NOMO-1 treated with DMSO at 0.1 percent for 48 hours (cell line): Measurements from ENCODE around the gene TNFAIP1.
"Not testable (repeated sequence)": the region's sequence is repeated elsewhere in the genome, so short reads cannot be mapped to it uniquely, and the experiment has no call there.

Experiments used
- DNase-seq: peaks from one replicate; lab custom pipeline; 2025; ENCODE audit not compliant: unreplicated experiment; lab: John Stamatoyannopoulos, UW

The TNFAIP1 gene

GRCh38 chr17:28324267-28324745, 11.3 kb upstream of the TNFAIP1 start:
- DNase-seq: no peak

- DNase-seq: peak; percentile 48
Measured at GRCh38 chr17:28324781-28325180, 10.8 kb upstream of the TNFAIP1 start.

GRCh38 chr17:28325211-28325610, 10.3 kb upstream of the TNFAIP1 start:
- DNase-seq: no peak

GRCh38 chr17:28326114-28326513, 9.4 kb upstream of the TNFAIP1 start:
- DNase-seq: no peak

- no peak for DNase-seq
Measured at GRCh38 chr17:28327031-28327607, 8.4 kb upstream of the TNFAIP1 start.

GRCh38 chr17:28327709-28328108, 7.9 kb upstream of the TNFAIP1 start:
- no peak for DNase-seq

GRCh38 chr17:28328325-28328724, 7.2 kb upstream of the TNFAIP1 start:
- DNase-seq: no peak

- no peak for DNase-seq
Measured at GRCh38 chr17:28330671-28331070, 4.9 kb upstream of the TNFAIP1 start.

- DNase-seq: no peak
Measured at GRCh38 chr17:28331891-28332420, 3.6 kb upstream of the TNFAIP1 start.

GRCh38 chr17:28333083-28333746, 2.3 kb upstream of the TNFAIP1 start:
- DNase-seq: no peak

- DNase-seq: peak; percentile 27
Measured at GRCh38 chr17:28334171-28334570, 1.4 kb upstream of the TNFAIP1 start.

GRCh38 chr17:28334666-28335200, 828 bp upstream of the TNFAIP1 start:
- no peak for DNase-seq

- no peak for DNase-seq
Measured at GRCh38 chr17:28335959-28336871, 654 bp downstream of the TNFAIP1 start.

GRCh38 chr17:28338056-28338768, 2.7 kb downstream of the TNFAIP1 start:
- no peak for DNase-seq

- DNase-seq: not testable (repeated sequence)
Measured at GRCh38 chr17:28338769-28339212, 3.2 kb downstream of the TNFAIP1 start.

- no peak for DNase-seq
Measured at GRCh38 chr17:28339431-28339830, 3.9 kb downstream of the TNFAIP1 start.

GRCh38 chr17:28340374-28340773, 4.8 kb downstream of the TNFAIP1 start:
- DNase-seq: no peak

GRCh38 chr17:28341516-28341915, 6.0 kb downstream of the TNFAIP1 start:
- DNase-seq: no peak

GRCh38 chr17:28342313-28342712, 6.8 kb downstream of the TNFAIP1 start:
- no peak for DNase-seq

- no peak for DNase-seq
Measured at GRCh38 chr17:28343491-28343932, 8.0 kb downstream of the TNFAIP1 start.
